H9 (cell line): ENCODE results near the gene OSBPL8. TPM values are rescaled to one million over a fixed set of nuclear protein-coding genes. Genes with fewer than 3 reads are reported as not detected.

Source experiments
- DNase-seq: peaks from one replicate; pipeline ENCODE4 v3.0.0-alpha.2; 2017
- H2AFZ ChIP-seq: one replicate; pipeline ENCODE4 v1.6.1; 2013; ENCODE audit warnings: mild to moderate bottlenecking, low read length, control low read depth, moderate library complexity
- H2AK5ac ChIP-seq: 2 replicates; pipeline ENCODE4 v1.6.1; 2013; ENCODE audit warnings: low read length, control low read depth, mixed read lengths; ENCODE audit not compliant: insufficient read length
- H2BK120ac ChIP-seq: one replicate; pipeline ENCODE4 v1.6.1; 2013; ENCODE audit warnings: low read depth, mild to moderate bottlenecking, low read length, control low read depth, inconsistent platforms; ENCODE audit not compliant: poor library complexity, severe bottlenecking
- H2BK12ac ChIP-seq: 2 replicates; pipeline ENCODE4 v1.6.1; 2013; ENCODE audit warnings: low read length, control low read depth, mixed read lengths, low read depth; ENCODE audit not compliant: insufficient read length
- H2BK15ac ChIP-seq: 2 replicates; pipeline ENCODE4 v1.6.1; 2013; ENCODE audit warnings: low read depth, low read length, control low read depth
- H2BK20ac ChIP-seq: one replicate; pipeline ENCODE4 v1.6.1; 2013; ENCODE audit warnings: low read depth, mild to moderate bottlenecking, low read length, control low read depth, inconsistent platforms; ENCODE audit not compliant: poor library complexity, severe bottlenecking
- H2BK5ac ChIP-seq: 2 replicates; pipeline ENCODE4 v1.6.1; 2013; ENCODE audit warnings: low read length, control low read depth, mixed read lengths; ENCODE audit not compliant: insufficient read length
- H3K14ac ChIP-seq: 2 replicates; pipeline ENCODE4 v1.6.1; 2013; ENCODE audit warnings: low read length, control low read depth; ENCODE audit not compliant: insufficient read depth
- H3K18ac ChIP-seq: 2 replicates; pipeline ENCODE4 v1.6.1; 2013; ENCODE audit warnings: low read depth, mild to moderate bottlenecking, mixed read lengths, low read length, control low read depth; ENCODE audit not compliant: insufficient read length
- H3K23ac ChIP-seq: 2 replicates; pipeline ENCODE4 v1.6.1; 2013; ENCODE audit warnings: low read length, control low read depth, mixed read lengths, low read depth; ENCODE audit not compliant: insufficient read length
- H3K23me2 ChIP-seq: 2 replicates; pipeline ENCODE4 v1.6.1; 2013; ENCODE audit warnings: low read depth, mild to moderate bottlenecking, mixed read lengths, low read length, control low read depth; ENCODE audit not compliant: insufficient read length, poor library complexity, severe bottlenecking
- H3K27ac ChIP-seq: 2 replicates; pipeline ENCODE4 v1.5.1; 2013; ENCODE audit warnings: low read length, control low read depth, mixed read lengths, low read depth; ENCODE audit not compliant: insufficient read length
- H3K27me3 ChIP-seq: 2 replicates; pipeline ENCODE4 v1.6.1; 2013; ENCODE audit warnings: low read length, control low read depth, inconsistent platforms; ENCODE audit not compliant: insufficient read depth
- H3K4ac ChIP-seq: 2 replicates; pipeline ENCODE4 v1.6.1; 2013; ENCODE audit warnings: low read depth, mild to moderate bottlenecking, control low read depth, inconsistent platforms, low read length, moderate library complexity
- H3K4me1 ChIP-seq: 2 replicates; pipeline ENCODE4 v1.6.1; 2013; ENCODE audit warnings: low read length, control low read depth, inconsistent platforms; ENCODE audit not compliant: insufficient read depth
- H3K4me2 ChIP-seq: 2 replicates; pipeline ENCODE4 v1.6.1; 2013; ENCODE audit warnings: low read length, control low read depth, mixed read lengths; ENCODE audit not compliant: insufficient read length, insufficient read depth
- H3K56ac ChIP-seq: 2 replicates; pipeline ENCODE4 v1.6.1; 2013; ENCODE audit warnings: low read depth, mild to moderate bottlenecking, mixed read lengths, low read length, control low read depth; ENCODE audit not compliant: insufficient read length
- H3K79me1 ChIP-seq: 2 replicates; pipeline ENCODE4 v1.6.1; 2013; ENCODE audit warnings: low read depth, mild to moderate bottlenecking, moderate library complexity, low read length, control low read depth, inconsistent platforms; ENCODE audit not compliant: insufficient read depth, poor library complexity, severe bottlenecking
- H3K79me2 ChIP-seq: 2 replicates; pipeline ENCODE4 v1.6.1; 2013; ENCODE audit warnings: low read length, control low read depth, inconsistent platforms; ENCODE audit not compliant: insufficient read depth
- H3K9ac ChIP-seq: 2 replicates; pipeline ENCODE4 v1.6.1; 2013; ENCODE audit warnings: low read length, control low read depth, mixed read lengths; ENCODE audit not compliant: insufficient read length; ENCODE audit errors: extremely low read depth
- H3K9me3 ChIP-seq: one replicate; pipeline ENCODE4 v1.6.1; 2013; ENCODE audit warnings: low read depth, low read length, inconsistent platforms; ENCODE audit not compliant: control insufficient read depth
- H3T11ph ChIP-seq: one replicate; pipeline ENCODE4 v1.6.1; 2013; ENCODE audit warnings: mild to moderate bottlenecking, low read length, control low read depth, inconsistent platforms
- H4K20me1 ChIP-seq: one replicate; pipeline ENCODE4 v1.6.1; 2013; ENCODE audit not compliant: control insufficient read depth, insufficient read length, insufficient read depth
- H4K5ac ChIP-seq: 2 replicates; pipeline ENCODE4 v1.6.1; 2013; ENCODE audit warnings: low read depth, mild to moderate bottlenecking, mixed read lengths, low read length, control low read depth; ENCODE audit not compliant: insufficient read length
- H4K8ac ChIP-seq: replicated peaks from 2 replicates; pipeline ENCODE4 v1.6.1; 2013; ENCODE audit warnings: low read length, control low read depth, mixed read lengths, low read depth; ENCODE audit not compliant: insufficient read length
- H4K91ac ChIP-seq: 2 replicates; pipeline ENCODE4 v1.6.1; 2013; ENCODE audit warnings: low read depth, mild to moderate bottlenecking, moderate library complexity, mixed read lengths, low read length, control low read depth; ENCODE audit not compliant: insufficient read length
- H3K27ac Mint-ChIP-seq, 3 experiments: 2 replicates in 2 of 3; 3 replicates in 1 of 3; pipeline ENCODE4 v1.8.0; 2020 to 2021; ENCODE audit warnings: mixed read lengths in 3 of 3, mild to moderate bottlenecking in 1 of 3, moderate library complexity in 1 of 3
- H3K27me3 Mint-ChIP-seq: 2 replicates; pipeline ENCODE4 v1.8.0; 2021; ENCODE audit warnings: low read depth, mild to moderate bottlenecking, moderate library complexity, mixed read lengths
- H3K36me3 Mint-ChIP-seq, 3 experiments: 2 replicates in 2 of 3; 3 replicates in 1 of 3; pipeline ENCODE4 v1.8.0; 2020 to 2021; ENCODE audit warnings: low read depth in 3 of 3, mixed read lengths in 3 of 3; ENCODE audit not compliant: insufficient read depth in 1 of 3
- H3K4me1 Mint-ChIP-seq, 2 experiments: 2 replicates each; pipeline ENCODE4 v1.8.0; 2020; ENCODE audit warnings: mixed read lengths in 2 of 2
- H3K4me3 Mint-ChIP-seq, 2 experiments: 2 replicates in 1 of 2; 3 replicates in 1 of 2; pipeline ENCODE4 v1.8.0; 2020 to 2021; ENCODE audit warnings: mild to moderate bottlenecking in 2 of 2, mixed read lengths in 2 of 2, moderate library complexity in 1 of 2
- H3K9me3 Mint-ChIP-seq, 2 experiments: 2 replicates in 1 of 2; 3 replicates in 1 of 2; pipeline ENCODE4 v1.8.0; 2020; ENCODE audit warnings: mild to moderate bottlenecking in 2 of 2, mixed read lengths in 2 of 2, moderate library complexity in 1 of 2
- CTCF ChIP-seq: fragments of 200-600 bp; sonication (generic); conservative IDR thresholded peaks from 3 replicates; pipeline ENCODE4 v1.8.0; 2021; ENCODE audit warnings: antibody characterized with exemption, mild to moderate bottlenecking
- WGBS: extraction: QIAGEN DNeasy Blood & Tissue Kit; methylation state at CpG from one replicate; pipeline ENCODE4 v1.1.7; 2013; ENCODE audit warnings: missing lambda C conversion rate, low lambda C conversion rate, mixed read lengths; ENCODE audit not compliant: insufficient read length; ENCODE audit errors: extremely low coverage; 5-methylcytosine and 5-hydroxymethylcytosine counted together
- total RNA-seq: library from RNA; stranded (reverse); gene quantifications from 2 replicates; pipeline ENCODE4 v1.2.1, GENCODE V29; 2021

The OSBPL8 gene
- total RNA-seq, 1 experiment from 2014 or later: 61.2 TPM

GRCh38 chr12:76471579-76471978 is 88.0 kb downstream of the OSBPL8 start:
- Histone ChIP-seq H4K5ac (no peak overlapping the region), H2BK12ac (no peak overlapping the region), H3K79me1 (peaks cover 3% of the 10 kb centered on the region), H3K23ac (no peak overlapping the region), H3K14ac (no peak overlapping the region), H3K9me3 (no peaks in the 10 kb centered on the region), H2AFZ (no peak overlapping the region), H3K9ac (no peak overlapping the region), H2BK15ac (no peak overlapping the region), H4K20me1 (no peaks in the 10 kb centered on the region), H4K8ac (no peak overlapping the region), H3K79me2 (no peaks in the 10 kb centered on the region), H2BK120ac (no peak overlapping the region), H3K18ac (no peak overlapping the region), H3K23me2 (no peaks in the 10 kb centered on the region), H3T11ph (no peak overlapping the region), H4K91ac (no peak overlapping the region), H3K4ac (no peak overlapping the region), H3K56ac (no peak overlapping the region), H3K27me3 (no peaks in the 10 kb centered on the region), H3K4me1 (no peaks in the 10 kb centered on the region; the same call in 1 of the 2 replicates), H2BK20ac (no peak overlapping the region), H3K27ac (no peak overlapping the region), H2AK5ac (no peak overlapping the region), H3K4me2 (no peak overlapping the region), H2BK5ac (no peak overlapping the region)
- TF ChIP-seq CTCF: no peak
- peaks cover 0 to 5% of the 10 kb centered on the region in 2 experiments; a peak in 2 of 5 replicates for H3K9me3 Mint-ChIP-seq
- no peak for DNase-seq
- peaks cover 6 to 7% of the 10 kb centered on the region in 2 experiments; a peak in 3 of 4 replicates for H3K4me1 Mint-ChIP-seq
- no peak overlapping the region for H3K4me3 Mint-ChIP-seq
- H3K27me3 Mint-ChIP-seq: no peaks in the 10 kb centered on the region
- no CpG with 5 or more reads among the region's 1 CpG for WGBS
- H3K36me3 Mint-ChIP-seq: peaks cover 0 to 4% (median 0%) of the 10 kb centered on the region in 3 experiments; a peak in 3 of 7 replicates
- no peak overlapping the region for H3K27ac Mint-ChIP-seq
